ENCODE data around the gene VAV2. TPM values are rescaled to one million over a fixed set of nuclear protein-coding genes. Genes with fewer than 3 reads are reported as not detected.

The VAV2 gene
- total RNA-seq, 1 experiment from 2014 or later = 9.7 TPM

DNA sequence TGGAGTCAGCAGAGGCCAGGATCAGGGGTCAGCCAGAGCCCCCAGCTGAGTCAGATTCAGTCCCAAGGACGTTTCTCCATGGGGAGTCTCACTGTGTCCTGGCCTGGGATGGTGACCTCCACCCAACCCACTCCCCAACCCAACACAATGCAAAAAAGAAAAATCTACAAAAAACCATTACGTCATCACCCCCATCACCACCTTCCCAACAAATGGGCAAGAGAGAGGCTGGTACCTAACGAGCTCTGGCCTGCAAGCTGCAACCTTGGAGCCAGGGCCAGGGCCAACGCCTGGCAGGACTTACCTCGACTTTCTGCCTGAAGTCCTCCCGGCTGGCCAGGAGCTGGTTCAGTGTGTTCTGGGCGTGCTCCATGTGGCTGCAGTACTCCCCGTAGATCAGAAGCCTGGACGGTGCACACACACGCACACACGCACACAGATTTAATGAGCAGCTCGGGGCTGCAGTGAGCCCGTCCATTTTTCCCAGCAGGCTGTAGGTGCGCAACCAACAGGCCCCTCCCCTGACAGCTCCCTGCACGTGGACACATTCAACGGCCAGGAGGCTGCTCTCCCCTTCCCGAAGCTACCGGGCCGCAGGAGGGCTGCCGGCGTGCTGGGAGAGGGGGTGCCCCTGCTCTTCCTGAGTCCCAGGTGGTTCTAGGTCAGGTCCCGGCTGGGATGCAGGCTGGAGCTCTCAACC, 194.6 kb downstream of the VAV2 start:
- H2AFZ ChIP-seq (ENCODE audit: low read length) = no peak overlapping the region
- DNase-seq = no peak
- H3K9me2 ChIP-seq (replicated peaks; ENCODE audit: low read length) = no peaks in the 10 kb centered on the region
- H3K36me3 ChIP-seq (ENCODE audit: low read depth, low read length) = no peaks in the 10 kb centered on the region
- no peaks in the 10 kb centered on the region for H3K9me3 ChIP-seq (ENCODE audit: low read length)
- no peaks in the 10 kb centered on the region for H3K4me1 ChIP-seq (ENCODE audit: insufficient read depth, low read length)
- H3K4me2 ChIP-seq (ENCODE audit: low read length) = no peak overlapping the region
- POLR2A ChIA-PET (ENCODE audit: unreplicated experiment) = no interaction called here
- intact Hi-C loops (cut with micrococcal nuclease) = no loop called here
- no peaks in the 10 kb centered on the region for H3K79me2 ChIP-seq (ENCODE audit: low read length)
- no TSS peak for BruUV-seq (replicated peaks)
- no peak overlapping the region for H3K4me3 ChIP-seq (ENCODE audit: low read length)
- no peaks in the 10 kb centered on the region for H3K27me3 ChIP-seq (ENCODE audit: low read length)
- no peak for ATAC-seq
- CTCF ChIA-PET = no interaction called here
- no peaks in the 10 kb centered on the region for H3F3A ChIP-seq (ENCODE audit: low read length, unreplicated experiment)
- no peak overlapping the region for H3K9ac ChIP-seq (ENCODE audit: low read length)
- no peak overlapping the region for H3K27ac ChIP-seq (ENCODE audit: low read length)
- TF ChIP-seq, protein P1, sequence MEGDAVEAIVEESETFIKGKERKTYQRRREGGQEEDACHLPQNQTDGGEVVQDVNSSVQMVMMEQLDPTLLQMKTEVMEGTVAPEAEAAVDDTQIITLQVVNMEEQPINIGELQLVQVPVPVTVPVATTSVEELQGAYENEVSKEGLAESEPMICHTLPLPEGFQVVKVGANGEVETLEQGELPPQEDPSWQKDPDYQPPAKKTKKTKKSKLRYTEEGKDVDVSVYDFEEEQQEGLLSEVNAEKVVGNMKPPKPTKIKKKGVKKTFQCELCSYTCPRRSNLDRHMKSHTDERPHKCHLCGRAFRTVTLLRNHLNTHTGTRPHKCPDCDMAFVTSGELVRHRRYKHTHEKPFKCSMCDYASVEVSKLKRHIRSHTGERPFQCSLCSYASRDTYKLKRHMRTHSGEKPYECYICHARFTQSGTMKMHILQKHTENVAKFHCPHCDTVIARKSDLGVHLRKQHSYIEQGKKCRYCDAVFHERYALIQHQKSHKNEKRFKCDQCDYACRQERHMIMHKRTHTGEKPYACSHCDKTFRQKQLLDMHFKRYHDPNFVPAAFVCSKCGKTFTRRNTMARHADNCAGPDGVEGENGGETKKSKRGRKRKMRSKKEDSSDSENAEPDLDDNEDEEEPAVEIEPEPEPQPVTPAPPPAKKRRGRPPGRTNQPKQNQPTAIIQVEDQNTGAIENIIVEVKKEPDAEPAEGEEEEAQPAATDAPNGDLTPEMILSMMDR (conservative IDR thresholded peaks at IDR 0.05; ENCODE audit: low read depth, low read length) = no peak
- TF ChIP-seq EZH2 (IDR thresholded peaks at IDR 0.05; ENCODE audit: low read length, unreplicated experiment) = no peak
- TF ChIP-seq EZH2phosphoT487 (IDR thresholded peaks at IDR 0.05; ENCODE audit: borderline replicate concordance, low read length) = no peak
- H4K20me1 ChIP-seq (ENCODE audit: low read length) = no peaks in the 10 kb centered on the region

DNA sequence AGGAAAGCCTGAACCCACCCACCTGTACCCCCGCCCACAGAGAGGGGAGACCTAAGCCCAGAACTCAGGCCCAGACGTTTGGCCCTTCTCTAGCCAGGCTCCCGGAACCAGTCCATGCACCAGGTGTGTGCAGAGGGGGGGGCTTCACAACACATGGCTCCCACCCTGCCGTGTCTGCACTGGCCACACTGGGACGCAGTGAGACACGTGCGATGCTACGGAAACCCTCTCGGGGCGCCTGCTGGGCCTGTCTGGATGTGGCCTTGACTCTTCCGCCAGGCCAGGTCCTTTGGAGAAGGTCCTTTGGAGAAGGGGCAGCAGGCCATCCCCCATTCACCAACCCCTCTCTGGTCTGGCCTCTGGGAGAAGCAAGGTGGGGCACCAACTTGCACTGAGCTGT, 195.6 kb downstream of the VAV2 start:
- ChIA-PET POLR2A (ENCODE audit: unreplicated experiment) (no interaction called here), CTCF (no interaction called here)
- ATAC-seq (no peak), DNase-seq (no peak)
- H3F3A ChIP-seq (ENCODE audit: low read length, unreplicated experiment) = no peaks in the 10 kb centered on the region
- no peaks in the 10 kb centered on the region for H3K9me2 ChIP-seq (replicated peaks; ENCODE audit: low read length)
- H2AFZ ChIP-seq (ENCODE audit: low read length) = no peak overlapping the region
- H3K4me3 ChIP-seq (ENCODE audit: low read length) = no peak overlapping the region
- no peaks in the 10 kb centered on the region for H3K36me3 ChIP-seq (ENCODE audit: low read depth, low read length)
- no peaks in the 10 kb centered on the region for H4K20me1 ChIP-seq (ENCODE audit: low read length)
- no peaks in the 10 kb centered on the region for H3K4me1 ChIP-seq (ENCODE audit: insufficient read depth, low read length)
- H3K27me3 ChIP-seq (ENCODE audit: low read length) = no peaks in the 10 kb centered on the region
- no peak overlapping the region for H3K4me2 ChIP-seq (ENCODE audit: low read length)
- no peak overlapping the region for H3K27ac ChIP-seq (ENCODE audit: low read length)
- H3K79me2 ChIP-seq (ENCODE audit: low read length) = no peaks in the 10 kb centered on the region
- BruUV-seq (replicated peaks) = no TSS peak
- no peak overlapping the region for H3K9ac ChIP-seq (ENCODE audit: low read length)
- intact Hi-C loops (cut with micrococcal nuclease) = no loop called here
- no peaks in the 10 kb centered on the region for H3K9me3 ChIP-seq (ENCODE audit: low read length)
- TF ChIP-seq EZH2 (IDR thresholded peaks at IDR 0.05; ENCODE audit: low read length, unreplicated experiment) (no peak), EZH2phosphoT487 (IDR thresholded peaks at IDR 0.05; ENCODE audit: borderline replicate concordance, low read length) (no peak)
- TF ChIP-seq, protein P1 (conservative IDR thresholded peaks at IDR 0.05; ENCODE audit: low read depth, low read length) = no peak

DNA sequence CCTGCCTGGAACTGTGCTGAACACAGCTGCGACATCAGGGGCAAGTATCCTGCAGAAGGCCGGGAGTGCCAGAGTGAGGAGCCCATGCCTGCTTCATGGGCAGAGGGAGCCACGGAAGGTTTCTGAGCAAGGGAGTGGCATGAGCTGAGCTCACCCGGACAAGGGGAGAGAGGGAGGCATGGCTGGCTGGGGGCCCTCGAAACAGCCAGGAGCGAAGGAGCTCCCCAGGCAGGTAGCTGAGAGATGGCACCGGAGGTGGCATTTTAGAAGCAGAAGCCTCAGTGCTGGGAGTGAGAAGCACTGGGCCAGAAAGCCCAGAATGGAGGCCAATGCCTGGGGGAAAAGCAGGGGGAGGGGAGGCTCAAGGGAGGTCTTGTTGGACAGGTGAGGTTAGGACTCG, 197.1 kb downstream of the VAV2 start:
- CTCF ChIA-PET = no interaction called here
- Histone ChIP-seq H3K4me2 (ENCODE audit: low read length) (no peak overlapping the region), H3K27ac (ENCODE audit: low read length) (no peak overlapping the region), H3K4me1 (ENCODE audit: insufficient read depth, low read length) (no peaks in the 10 kb centered on the region), H3K36me3 (ENCODE audit: low read depth, low read length) (no peaks in the 10 kb centered on the region), H3K9me2 (replicated peaks; ENCODE audit: low read length) (no peaks in the 10 kb centered on the region), H4K20me1 (ENCODE audit: low read length) (no peaks in the 10 kb centered on the region), H3K9me3 (ENCODE audit: low read length) (no peaks in the 10 kb centered on the region), H3K79me2 (ENCODE audit: low read length) (no peaks in the 10 kb centered on the region), H2AFZ (ENCODE audit: low read length) (no peak overlapping the region), H3K9ac (ENCODE audit: low read length) (no peak overlapping the region), H3K27me3 (ENCODE audit: low read length) (no peaks in the 10 kb centered on the region), H3K4me3 (ENCODE audit: low read length) (no peak overlapping the region), H3F3A (ENCODE audit: low read length, unreplicated experiment) (no peaks in the 10 kb centered on the region)
- POLR2A ChIA-PET (ENCODE audit: unreplicated experiment) = no interaction called here
- no TSS peak for BruUV-seq (replicated peaks)
- TF ChIP-seq, protein P1 (conservative IDR thresholded peaks at IDR 0.05; ENCODE audit: low read depth, low read length) = no peak
- TF ChIP-seq EZH2phosphoT487 (IDR thresholded peaks at IDR 0.05; ENCODE audit: borderline replicate concordance, low read length) (no peak), EZH2 (IDR thresholded peaks at IDR 0.05; ENCODE audit: low read length, unreplicated experiment) (no peak)
- no peak for DNase-seq
- ATAC-seq = no peak
- intact Hi-C loops (cut with micrococcal nuclease) = no loop called here
